CD4-positive, alpha-beta T cell (primary cell): ENCODE results near the gene SARNP. TPM values are rescaled to one million over a fixed set of nuclear protein-coding genes. Genes with fewer than 3 reads are reported as not detected.

Experiments used
- ATAC-seq: fragments of 200-7000 bp; cut with Tn5 transposase; one replicate; pipeline ENCODE4 v1.10.0; 2022; ENCODE audit warnings: mild to moderate bottlenecking; ENCODE audit not compliant: poor library complexity
- CTCF ChIA-PET: fragments of 350-600 bp; sonication (Branson Sonifier 250); formaldehyde crosslinking; loops from one replicate; lab custom pipeline; 2021; ENCODE audit warnings: antibody characterized with exemption, inconsistent platforms; lab: Charles Lee
- POLR2A ChIA-PET: fragments of 350-600 bp; sonication (Branson Sonifier 250); formaldehyde crosslinking; loops from one replicate; lab custom pipeline; 2021; ENCODE audit warnings: antibody characterized with exemption, inconsistent platforms; lab: Charles Lee
- DNase-seq, 14 experiments: peaks; one replicate each; pipeline ENCODE4 v3.0.0-alpha.2; 2013 to 2020; ENCODE audit warnings: mixed read lengths in 2 of 14
- H3K27ac ChIP-seq, 2 donors: one replicate each; pipeline versions ENCODE4 v1.5.1 to v1.7.0; 2013; ENCODE audit warnings: low read length in 2 of 2, low read depth in 1 of 2, mild to moderate bottlenecking in 1 of 2
- H3K27me3 ChIP-seq, 2 experiments: 1 replicate in 1 of 2; 2 replicates in 1 of 2; pipeline versions ENCODE4 v1.6.1 to v1.7.0; 2013; ENCODE audit warnings: low read length in 2 of 2, control low read depth in 1 of 2, mild to moderate bottlenecking in 1 of 2, moderate library complexity in 1 of 2; ENCODE audit not compliant: insufficient read depth in 2 of 2, control insufficient read depth in 1 of 2
- H3K36me3 ChIP-seq: one replicate; pipeline ENCODE4 v1.6.1; 2013; ENCODE audit warnings: low read length, control low read depth; ENCODE audit not compliant: insufficient read depth
- H3K4me1 ChIP-seq: one replicate; pipeline ENCODE4 v1.6.1; 2013; ENCODE audit warnings: low read length, control low read depth; ENCODE audit not compliant: insufficient read depth
- H3K4me3 ChIP-seq: one replicate; pipeline ENCODE4 v1.5.1; 2013; ENCODE audit warnings: mild to moderate bottlenecking, low read length, moderate library complexity
- H3K9me3 ChIP-seq, 2 experiments: 1 replicate in 1 of 2; 2 replicates in 1 of 2; pipeline versions ENCODE4 v1.6.1 to v1.7.0; 2013; ENCODE audit warnings: low read length in 2 of 2, mild to moderate bottlenecking in 2 of 2, control low read depth in 1 of 2, moderate library complexity in 1 of 2; ENCODE audit not compliant: control insufficient read depth in 1 of 2, insufficient read depth in 1 of 2
- H3K27ac Mint-ChIP-seq: one replicate; pipeline ENCODE4 v1.8.0; 2020; ENCODE audit warnings: mixed read lengths
- H3K27me3 Mint-ChIP-seq: one replicate; pipeline ENCODE4 v1.8.0; 2021; ENCODE audit warnings: mixed read lengths
- H3K36me3 Mint-ChIP-seq: one replicate; pipeline ENCODE4 v1.8.0; 2021; ENCODE audit warnings: low read depth, mixed read lengths
- H3K4me1 Mint-ChIP-seq: one replicate; pipeline ENCODE4 v1.8.0; 2021; ENCODE audit warnings: low read depth, mixed read lengths
- H3K4me3 Mint-ChIP-seq: one replicate; pipeline ENCODE4 v1.8.0; 2020; ENCODE audit warnings: mild to moderate bottlenecking, mixed read lengths
- H3K9me3 Mint-ChIP-seq: one replicate; pipeline ENCODE4 v1.8.0; 2020; ENCODE audit warnings: mixed read lengths
- intact Hi-C, 2 experiments: fragments of 100-400 bp; cut with DNase I in 1 of 2; cut with micrococcal nuclease in 1 of 2; formaldehyde crosslinking; loops; one replicate each; pipeline versions ENCODE4 v1.15.1 to v1.9.0; 2023 to 2025; cut with DNase I, micrococcal nuclease
- total RNA-seq, 174 experiments: library from RNA in 2 of 174; stranded (reverse) in 2 of 174; gene quantifications; one replicate each; pipeline ENCODE4 v1.2.3 and lab custom pipeline; 2021 to 2026
- TF ChIP-seq, protein P1 (sequence below): fragments of 200-600 bp; IDR thresholded peaks from one replicate; pipeline ENCODE4 v1.8.0; 2022; ENCODE audit warnings: antibody characterized with exemption, mild to moderate bottlenecking

SARNP gene
- total RNA-seq, 2 experiments from 2014 or later, result 38.2 to 38.6 TPM

DNA sequence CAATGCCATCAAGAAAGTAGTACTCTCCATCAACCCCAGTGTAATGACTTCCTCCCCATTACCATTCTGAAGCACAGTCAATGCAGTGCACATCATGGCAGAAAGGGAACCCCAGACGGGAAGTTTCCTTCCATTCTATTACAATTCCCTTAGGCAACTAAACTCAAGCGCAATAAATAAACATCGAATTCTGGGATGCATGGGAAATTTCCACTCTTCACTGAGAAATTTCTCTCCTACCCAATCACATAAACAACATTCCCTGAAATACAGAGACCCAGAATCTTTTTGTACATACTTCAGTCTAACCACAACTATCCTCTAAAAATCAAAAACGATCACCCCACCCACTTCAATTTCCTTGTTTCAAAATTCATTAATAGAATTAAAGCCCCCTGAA is 20.0 kb downstream of the SARNP start:
- Histone ChIP-seq H3K9me3 (no peaks in the 10 kb centered on the region), H3K4me3 (no peak overlapping the region), H3K4me1 (no peaks in the 10 kb centered on the region), H3K27ac (no peak overlapping the region), H3K36me3 (peaks cover 89% of the 10 kb centered on the region), H3K27me3 (no peaks in the 10 kb centered on the region)
- intact Hi-C loops, result loop anchor here (1.0 to 2.0 kb wide), 2 partner anchors 55 to 59 kb away; partner anchors contain the start of gene GDF11 (in 1 of the 2)
- H3K4me1 Mint-ChIP-seq, result no peaks in the 10 kb centered on the region
- DNase-seq, result no peak
- H3K9me3 Mint-ChIP-seq, result no peaks in the 10 kb centered on the region
- CTCF ChIA-PET, result interaction anchor here (1.2 to 3.2 kb wide), 3 partner anchors 60 to 232 kb away, joined by 3 to 12 read pairs (median 3); no protein-coding TSS in a partner anchor
- H3K36me3 Mint-ChIP-seq, result peaks cover 92% of the 10 kb centered on the region
- H3K4me3 Mint-ChIP-seq, result no peak overlapping the region
- POLR2A ChIA-PET, result interaction anchor here (0.7 to 1.3 kb wide), 3 partner anchors 16 to 160 kb away, joined by 3 read pairs; no protein-coding TSS in a partner anchor
- TF ChIP-seq, protein P1, sequence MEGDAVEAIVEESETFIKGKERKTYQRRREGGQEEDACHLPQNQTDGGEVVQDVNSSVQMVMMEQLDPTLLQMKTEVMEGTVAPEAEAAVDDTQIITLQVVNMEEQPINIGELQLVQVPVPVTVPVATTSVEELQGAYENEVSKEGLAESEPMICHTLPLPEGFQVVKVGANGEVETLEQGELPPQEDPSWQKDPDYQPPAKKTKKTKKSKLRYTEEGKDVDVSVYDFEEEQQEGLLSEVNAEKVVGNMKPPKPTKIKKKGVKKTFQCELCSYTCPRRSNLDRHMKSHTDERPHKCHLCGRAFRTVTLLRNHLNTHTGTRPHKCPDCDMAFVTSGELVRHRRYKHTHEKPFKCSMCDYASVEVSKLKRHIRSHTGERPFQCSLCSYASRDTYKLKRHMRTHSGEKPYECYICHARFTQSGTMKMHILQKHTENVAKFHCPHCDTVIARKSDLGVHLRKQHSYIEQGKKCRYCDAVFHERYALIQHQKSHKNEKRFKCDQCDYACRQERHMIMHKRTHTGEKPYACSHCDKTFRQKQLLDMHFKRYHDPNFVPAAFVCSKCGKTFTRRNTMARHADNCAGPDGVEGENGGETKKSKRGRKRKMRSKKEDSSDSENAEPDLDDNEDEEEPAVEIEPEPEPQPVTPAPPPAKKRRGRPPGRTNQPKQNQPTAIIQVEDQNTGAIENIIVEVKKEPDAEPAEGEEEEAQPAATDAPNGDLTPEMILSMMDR, result no peak
- H3K27ac Mint-ChIP-seq, result no peak overlapping the region
- ATAC-seq, result no peak
- no peaks in the 10 kb centered on the region for H3K27me3 Mint-ChIP-seq

DNA sequence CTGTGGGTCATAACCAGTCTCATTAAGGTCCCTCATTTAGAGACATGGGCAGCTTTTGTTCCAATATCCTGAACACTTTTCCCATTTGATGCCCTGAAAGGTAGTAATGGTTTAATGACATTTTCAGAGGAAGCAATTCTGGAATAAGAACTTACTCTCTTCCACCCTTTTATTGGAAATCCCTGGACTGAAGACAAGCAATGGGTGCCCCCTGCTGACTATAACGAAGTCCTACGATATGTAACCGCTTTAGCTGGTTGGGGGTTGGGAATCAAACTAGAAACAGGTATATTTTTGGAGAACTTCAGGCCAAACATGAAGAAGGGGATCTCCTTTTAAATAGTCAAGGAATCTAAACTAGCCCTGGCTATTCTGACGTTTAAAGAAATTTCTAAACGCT is 20.5 kb downstream of the SARNP start:
- Mint-ChIP-seq H3K27ac (no peak overlapping the region), H3K36me3 (peaks cover 90% of the 10 kb centered on the region), H3K4me3 (no peak overlapping the region), H3K27me3 (no peaks in the 10 kb centered on the region), H3K9me3 (no peaks in the 10 kb centered on the region), H3K4me1 (no peaks in the 10 kb centered on the region)
- Histone ChIP-seq H3K4me1 (no peaks in the 10 kb centered on the region), H3K27me3 (no peaks in the 10 kb centered on the region), H3K9me3 (no peaks in the 10 kb centered on the region), H3K4me3 (no peak overlapping the region), H3K36me3 (peaks cover 90% of the 10 kb centered on the region), H3K27ac (no peak overlapping the region)
- no peak for ATAC-seq
- ChIA-PET CTCF (interaction anchor here (1.2 to 3.2 kb wide), 3 partner anchors 59 to 232 kb away, joined by 3 to 12 read pairs (median 3); no protein-coding TSS in a partner anchor), POLR2A (interaction anchor here (1.1 to 1.3 kb wide), 2 partner anchors 58 to 72 kb away, joined by 3 to 4 read pairs; no protein-coding TSS in a partner anchor)
- TF ChIP-seq, protein P1, result peak; percentile 48
- intact Hi-C loops, result loop anchor here (1.0 to 2.0 kb wide), 2 partner anchors 54 to 59 kb away; partner anchors contain the start of gene GDF11 (in 1 of the 2)
- peak in 4 of 14 experiments; percentile 22 to 52 (median 38) for DNase-seq

DNA sequence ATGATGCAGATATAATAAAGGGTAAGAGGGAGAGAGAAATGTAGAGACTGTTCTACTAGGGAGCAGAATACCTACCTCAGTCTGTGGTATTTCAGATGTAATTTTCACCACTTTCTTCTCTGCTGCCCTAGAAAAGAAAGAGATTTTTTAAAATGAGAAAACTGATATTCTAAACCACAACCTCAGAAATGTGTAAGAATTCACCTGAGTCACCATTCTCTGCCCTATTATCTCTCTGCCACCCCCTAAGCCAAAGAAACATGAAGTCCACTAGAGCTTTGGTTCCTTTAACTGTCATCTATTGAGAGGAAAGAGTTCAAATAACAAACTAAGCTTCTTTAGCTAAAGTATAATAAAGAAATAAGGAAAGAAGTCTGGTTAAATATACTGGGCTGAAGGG is 21.6 kb downstream of the SARNP start:
- TF ChIP-seq, protein P1, result no peak
- ChIA-PET POLR2A (interaction anchor here (1.4 kb wide), 1 partner anchor 178 kb away, joined by 4 read pairs; the partner anchor contains the start of gene RAB5B), CTCF (interaction anchor here (1.1 to 3.2 kb wide), 4 partner anchors 15 to 140 kb away, joined by 3 to 12 read pairs (median 4); no protein-coding TSS in a partner anchor)
- no peaks in the 10 kb centered on the region for H3K27me3 Mint-ChIP-seq
- H3K4me1 Mint-ChIP-seq, result no peaks in the 10 kb centered on the region
- Histone ChIP-seq H3K9me3 (no peaks in the 10 kb centered on the region), H3K36me3 (peaks cover 79% of the 10 kb centered on the region), H3K4me3 (no peak overlapping the region), H3K27ac (no peak overlapping the region), H3K27me3 (no peaks in the 10 kb centered on the region), H3K4me1 (no peaks in the 10 kb centered on the region)
- ATAC-seq, result no peak
- intact Hi-C loops, result loop anchor here in 1 of 2 experiments (2.0 kb wide), 1 partner anchor 53 kb away; the partner anchor contains the start of gene GDF11
- no peak overlapping the region for H3K27ac Mint-ChIP-seq
- no peak overlapping the region for H3K4me3 Mint-ChIP-seq
- H3K9me3 Mint-ChIP-seq, result no peaks in the 10 kb centered on the region
- DNase-seq, result no peak
- H3K36me3 Mint-ChIP-seq, result peaks cover 88% of the 10 kb centered on the region
